ENCODE results near the gene HRCT1. TPM values are rescaled to one million over a fixed set of nuclear protein-coding genes. Genes with fewer than 3 reads are reported as not detected.

The HRCT1 gene
- total RNA-seq, 1 experiment from 2014 or later = 6.0 TPM

DNA sequence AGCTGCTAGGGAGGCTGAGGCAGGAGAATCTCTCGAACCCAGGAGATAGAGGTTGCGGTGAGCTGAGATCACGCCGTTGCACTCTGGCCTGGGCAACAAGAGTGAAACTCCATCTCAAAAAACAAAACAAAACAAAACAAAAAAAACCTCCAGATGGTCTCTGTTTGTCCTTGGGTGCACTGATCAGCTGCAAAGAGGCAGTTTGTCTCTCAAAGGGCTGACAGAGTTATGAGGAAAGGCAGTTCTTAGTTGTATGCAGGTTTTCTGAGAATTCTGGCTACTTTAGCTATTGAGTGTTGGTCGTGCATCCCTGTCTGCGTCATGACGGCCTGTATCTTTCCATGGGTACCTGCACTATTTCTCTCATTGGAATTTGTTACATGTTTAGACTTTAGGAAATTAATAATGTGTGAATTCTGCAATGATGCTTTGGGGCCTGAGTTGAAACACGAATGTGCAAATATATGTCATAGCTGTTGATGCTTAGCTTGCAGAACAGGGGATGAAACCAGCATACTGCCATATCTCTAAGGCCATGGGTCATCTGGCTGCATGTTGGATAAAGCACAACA, 33.8 kb downstream of the HRCT1 start:
- Mint-ChIP-seq H3K4me3 (ENCODE audit: unreplicated experiment) (no peak overlapping the region), H3K27ac (ENCODE audit: low read depth, unreplicated experiment) (no peak overlapping the region), H3K9me3 (ENCODE audit: unreplicated experiment) (peaks cover 8% of the 10 kb centered on the region), H3K4me1 (ENCODE audit: insufficient read depth, unreplicated experiment) (peaks cover 13% of the 10 kb centered on the region), H3K27me3 (ENCODE audit: insufficient read depth, unreplicated experiment) (no peaks in the 10 kb centered on the region), H3K36me3 (ENCODE audit: insufficient read depth, unreplicated experiment) (peaks cover 5% of the 10 kb centered on the region)
- TF ChIP-seq, protein P1, sequence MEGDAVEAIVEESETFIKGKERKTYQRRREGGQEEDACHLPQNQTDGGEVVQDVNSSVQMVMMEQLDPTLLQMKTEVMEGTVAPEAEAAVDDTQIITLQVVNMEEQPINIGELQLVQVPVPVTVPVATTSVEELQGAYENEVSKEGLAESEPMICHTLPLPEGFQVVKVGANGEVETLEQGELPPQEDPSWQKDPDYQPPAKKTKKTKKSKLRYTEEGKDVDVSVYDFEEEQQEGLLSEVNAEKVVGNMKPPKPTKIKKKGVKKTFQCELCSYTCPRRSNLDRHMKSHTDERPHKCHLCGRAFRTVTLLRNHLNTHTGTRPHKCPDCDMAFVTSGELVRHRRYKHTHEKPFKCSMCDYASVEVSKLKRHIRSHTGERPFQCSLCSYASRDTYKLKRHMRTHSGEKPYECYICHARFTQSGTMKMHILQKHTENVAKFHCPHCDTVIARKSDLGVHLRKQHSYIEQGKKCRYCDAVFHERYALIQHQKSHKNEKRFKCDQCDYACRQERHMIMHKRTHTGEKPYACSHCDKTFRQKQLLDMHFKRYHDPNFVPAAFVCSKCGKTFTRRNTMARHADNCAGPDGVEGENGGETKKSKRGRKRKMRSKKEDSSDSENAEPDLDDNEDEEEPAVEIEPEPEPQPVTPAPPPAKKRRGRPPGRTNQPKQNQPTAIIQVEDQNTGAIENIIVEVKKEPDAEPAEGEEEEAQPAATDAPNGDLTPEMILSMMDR (IDR thresholded peaks at IDR 0.05; ENCODE audit: unreplicated experiment) = no peak
- BruUV-seq (replicated peaks) = no TSS peak
- ChIA-PET POLR2A (interaction anchor here (0.7 to 2.1 kb wide), 2 partner anchors 33 to 589 kb away, joined by 3 to 9 read pairs; partner anchors contain the start of gene HRCT1), CTCF (interaction anchor here (0.7 to 2.3 kb wide), 3 partner anchors 10 to 36 kb away, joined by 3 to 9 read pairs (median 5); no protein-coding TSS in a partner anchor)
- no peak for DNase-seq (ENCODE audit: unreplicated experiment)
- intact Hi-C loops (cut with micrococcal nuclease) = no loop called here

DNA sequence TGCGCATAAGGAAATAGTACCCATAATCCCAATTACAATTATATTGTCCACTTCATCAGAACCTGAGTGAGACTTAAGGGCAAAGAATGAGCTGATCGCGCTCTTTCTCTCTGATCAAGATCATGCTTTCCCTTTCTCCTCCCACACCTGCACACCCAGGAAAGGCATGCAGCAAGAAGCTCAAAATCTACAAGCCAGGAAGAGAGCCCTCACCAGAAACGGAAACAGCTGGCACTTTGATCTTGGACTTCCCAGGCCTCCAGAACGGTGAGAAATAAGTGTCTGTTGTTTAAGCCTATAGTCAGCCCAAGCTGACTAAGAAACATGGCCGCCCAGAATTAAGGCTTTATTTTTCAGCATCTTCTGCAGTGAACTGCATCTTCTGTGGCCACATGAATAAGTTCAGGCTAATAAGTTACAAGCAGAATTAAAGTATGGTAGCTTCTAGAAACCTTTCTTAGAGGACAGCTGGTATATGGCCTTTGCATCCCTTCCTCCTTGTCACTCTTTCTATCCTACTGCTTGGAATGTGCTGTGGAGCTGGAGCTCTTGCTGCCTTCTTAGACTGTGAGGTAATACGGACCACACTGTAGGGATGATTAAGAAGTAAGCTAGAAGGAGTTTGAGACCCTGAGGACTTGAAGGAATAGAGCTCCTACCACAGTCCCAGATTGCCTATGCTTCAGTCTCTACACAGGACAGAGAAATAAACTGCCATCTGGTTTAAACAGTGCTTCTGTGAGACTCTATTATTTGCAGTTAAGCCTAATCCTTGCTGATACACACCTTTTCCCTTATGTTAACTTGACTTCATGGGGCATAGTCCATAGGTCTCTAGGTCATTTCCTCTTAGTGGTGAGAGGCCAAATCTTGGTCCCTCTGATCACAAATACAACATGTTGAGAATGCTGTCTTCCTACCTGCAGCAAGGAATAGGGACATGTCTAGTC, 34.7 kb downstream of the HRCT1 start:
- intact Hi-C loops (cut with micrococcal nuclease) = no loop called here
- POLR2A ChIA-PET = interaction anchor here (2.1 kb wide), 1 partner anchor 34 kb away, joined by 9 read pairs; the partner anchor contains the start of gene HRCT1

DNA sequence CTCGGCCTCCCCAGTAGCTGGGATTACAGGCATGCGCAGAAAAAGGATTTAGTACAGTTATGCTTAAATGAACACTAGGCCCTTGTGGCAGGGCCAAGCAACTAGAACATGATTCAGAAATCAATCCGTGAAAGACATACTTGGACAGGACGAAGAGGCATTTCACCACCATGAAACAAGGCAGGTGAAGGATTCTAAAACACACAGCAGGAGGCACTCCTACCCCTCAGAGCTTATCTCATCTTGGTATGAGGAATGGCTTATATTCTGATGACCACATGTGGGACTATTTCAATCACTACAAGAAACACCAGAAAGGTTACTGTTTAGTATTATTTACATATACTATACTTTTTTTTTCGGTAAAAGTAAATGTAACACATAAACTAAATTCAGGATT, 36.3 kb downstream of the HRCT1 start:
- Mint-ChIP-seq H3K27me3 (ENCODE audit: insufficient read depth, unreplicated experiment) (no peaks in the 10 kb centered on the region), H3K36me3 (ENCODE audit: insufficient read depth, unreplicated experiment) (peaks cover 5% of the 10 kb centered on the region), H3K4me3 (ENCODE audit: unreplicated experiment) (no peak overlapping the region), H3K27ac (ENCODE audit: low read depth, unreplicated experiment) (no peak overlapping the region), H3K4me1 (ENCODE audit: insufficient read depth, unreplicated experiment) (peaks cover 9% of the 10 kb centered on the region), H3K9me3 (ENCODE audit: unreplicated experiment) (peaks cover 3% of the 10 kb centered on the region)
- intact Hi-C loops (cut with micrococcal nuclease) = no loop called here
- TF ChIP-seq, protein P1 (IDR thresholded peaks at IDR 0.05; ENCODE audit: unreplicated experiment) = no peak
- no TSS peak for BruUV-seq (replicated peaks)
- POLR2A ChIA-PET = interaction anchor here (0.7 kb wide), 1 partner anchor 77 kb away, joined by 4 read pairs; no protein-coding TSS in a partner anchor
- CTCF ChIA-PET = interaction anchor here (0.7 to 1.2 kb wide), 6 partner anchors 13 to 169 kb away, joined by 3 to 5 read pairs (median 4); no protein-coding TSS in a partner anchor
- no peak for DNase-seq (ENCODE audit: unreplicated experiment)

More for the DNA sequence above, 34.7 kb downstream of the HRCT1 start:
- CTCF ChIA-PET = interaction anchor here (0.6 to 2.3 kb wide), 8 partner anchors 9 to 213 kb away, joined by 3 to 9 read pairs (median 3); no protein-coding TSS in a partner anchor
- Mint-ChIP-seq H3K36me3 (ENCODE audit: insufficient read depth, unreplicated experiment) (peaks cover 5% of the 10 kb centered on the region), H3K4me3 (ENCODE audit: unreplicated experiment) (no peak overlapping the region), H3K4me1 (ENCODE audit: insufficient read depth, unreplicated experiment) (peaks cover 19% of the 10 kb centered on the region), H3K9me3 (ENCODE audit: unreplicated experiment) (peaks cover 8% of the 10 kb centered on the region), H3K27ac (ENCODE audit: low read depth, unreplicated experiment) (no peak overlapping the region), H3K27me3 (ENCODE audit: insufficient read depth, unreplicated experiment) (no peaks in the 10 kb centered on the region)
- no peak for DNase-seq (ENCODE audit: unreplicated experiment)
- TF ChIP-seq, protein P1 (IDR thresholded peaks at IDR 0.05; ENCODE audit: unreplicated experiment) = no peak
- BruUV-seq (replicated peaks) = no TSS peak

DNA sequence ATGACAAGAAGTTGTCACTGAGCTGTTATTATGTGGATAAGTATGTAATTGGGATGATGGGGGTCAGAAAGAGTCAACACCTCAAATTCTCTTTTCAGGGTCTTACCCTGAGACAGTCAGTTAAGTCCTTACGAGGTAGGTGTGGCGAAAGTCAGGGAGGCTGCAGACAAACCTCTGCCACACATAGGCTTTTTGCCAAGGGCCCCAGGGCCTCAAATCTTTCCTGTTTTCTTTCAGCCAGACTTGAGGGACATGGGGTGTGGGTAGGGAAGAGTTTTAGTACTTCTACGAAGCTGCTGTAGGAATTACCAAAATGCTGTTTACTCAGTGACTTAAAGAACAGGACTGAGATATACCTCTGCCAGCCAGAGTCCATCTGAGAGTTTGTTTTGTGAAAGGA, 38.2 kb downstream of the HRCT1 start:
- no peak for DNase-seq (ENCODE audit: unreplicated experiment)
- TF ChIP-seq, protein P1 (IDR thresholded peaks at IDR 0.05; ENCODE audit: unreplicated experiment) = no peak
- no peak overlapping the region for H3K27ac Mint-ChIP-seq (ENCODE audit: low read depth, unreplicated experiment)
- no TSS peak for BruUV-seq (replicated peaks)
- H3K4me1 Mint-ChIP-seq (ENCODE audit: insufficient read depth, unreplicated experiment) = peaks cover 7% of the 10 kb centered on the region
- POLR2A ChIA-PET = interaction anchor here (2.3 to 3.2 kb wide), 4 partner anchors 20 to 41 kb away, joined by 14 to 52 read pairs (median 16); partner anchors contain the start of gene HRCT1
- no peaks in the 10 kb centered on the region for H3K27me3 Mint-ChIP-seq (ENCODE audit: insufficient read depth, unreplicated experiment)
- no peaks in the 10 kb centered on the region for H3K36me3 Mint-ChIP-seq (ENCODE audit: insufficient read depth, unreplicated experiment)
- no peaks in the 10 kb centered on the region for H3K9me3 Mint-ChIP-seq (ENCODE audit: unreplicated experiment)
- CTCF ChIA-PET = interaction anchor here (0.7 to 4.6 kb wide), 12 partner anchors 9 to 389 kb away, joined by 3 to 88 read pairs (median 8); partner anchors contain the start of gene HRCT1
- H3K4me3 Mint-ChIP-seq (ENCODE audit: unreplicated experiment) = no peak overlapping the region
- intact Hi-C loops (cut with micrococcal nuclease) = no loop called here
